ENCODE measurements around the gene RAB14.

The RAB14 gene

GRCh38 chr9:121201738-121202533 lies at the start of gene RAB14:
Gene RAB14 (minus strand): TSS chr9:121201869. CDS start chr9:121193412, 8,457 bp downstream.
- Histone ChIP-seq H3K36me3 (ENCODE audit: insufficient read depth, low read length) (no peaks in the 10 kb centered on the region; the same call in 1 of the 2 replicates), H3K9me3 (ENCODE audit: low read depth, low read length) (no peaks in the 10 kb centered on the region), H3K9ac (ENCODE audit: insufficient read length) (peak within 1 kb of the TSS; percentile 89), H3K27ac (peak within 1 kb of the TSS; percentile 69; the same call in 1 of the 2 replicates), H3K4me3 (peak within 1 kb of the TSS; percentile 77)
- DNase-seq (ENCODE audit: low read depth, low spot score), result peak; percentile 76
- TF ChIP-seq EZH2 (IDR thresholded peaks at IDR 0.05) (no peak), POLR2AphosphoS5 (IDR thresholded peaks at IDR 0.05; ENCODE audit: borderline replicate concordance, low read depth, low read length) (peak; percentile 78; the same call in 1 of the 2 replicates)

- H3K4me3 ChIP-seq, result no peak overlapping the region
- H3K27ac ChIP-seq, result no peak overlapping the region
- H3K9me3 ChIP-seq (ENCODE audit: low read depth, low read length), result no peaks in the 10 kb centered on the region; the same call in 1 of the 2 replicates
- no peaks in the 10 kb centered on the region for H3K36me3 ChIP-seq (ENCODE audit: insufficient read depth, low read length)
- no peak overlapping the region for H3K9ac ChIP-seq (ENCODE audit: insufficient read length)
- no peak for DNase-seq (ENCODE audit: low read depth, low spot score)
- no peak for TF ChIP-seq POLR2AphosphoS5 (IDR thresholded peaks at IDR 0.05; ENCODE audit: borderline replicate concordance, low read depth, low read length)
- no peak for TF ChIP-seq EZH2 (IDR thresholded peaks at IDR 0.05)
- no peak for TF ChIP-seq FOXP2 (optimal IDR thresholded peaks at IDR 0.05; ENCODE audit: control extremely low read depth, extremely low read length, insufficient read depth)
These were observed 47.9 kb upstream of the RAB14 start for GRCh38 chr9:121249563-121249962.

- H3K9ac ChIP-seq (ENCODE audit: insufficient read length), result no peak overlapping the region
- no peaks in the 10 kb centered on the region for H3K36me3 ChIP-seq (ENCODE audit: insufficient read depth, low read length)
- TF ChIP-seq FOXP2 (optimal IDR thresholded peaks at IDR 0.05; ENCODE audit: control extremely low read depth, extremely low read length, insufficient read depth) (no peak), EZH2 (IDR thresholded peaks at IDR 0.05) (no peak), POLR2AphosphoS5 (IDR thresholded peaks at IDR 0.05; ENCODE audit: borderline replicate concordance, low read depth, low read length) (no peak)
- H3K9me3 ChIP-seq (ENCODE audit: low read depth, low read length), result peaks cover 3% of the 10 kb centered on the region; the same call in 1 of the 2 replicates
- no peak for DNase-seq (ENCODE audit: low read depth, low spot score)
- no peak overlapping the region for H3K27ac ChIP-seq
- H3K4me3 ChIP-seq, result no peak overlapping the region
These were observed 45.3 kb upstream of the RAB14 start for GRCh38 chr9:121246821-121247561.

GRCh38 chr9:121242959-121243346 lies 41.3 kb upstream of the RAB14 start:
- no peak for DNase-seq (ENCODE audit: low read depth, low spot score)
- Histone ChIP-seq H3K27ac (no peak overlapping the region), H3K9me3 (ENCODE audit: low read depth, low read length) (peaks cover 3% of the 10 kb centered on the region; the same call in 1 of the 2 replicates), H3K4me3 (no peak overlapping the region), H3K36me3 (ENCODE audit: insufficient read depth, low read length) (no peaks in the 10 kb centered on the region), H3K9ac (ENCODE audit: insufficient read length) (no peak overlapping the region)
- TF ChIP-seq POLR2AphosphoS5 (IDR thresholded peaks at IDR 0.05; ENCODE audit: borderline replicate concordance, low read depth, low read length), result no peak
- TF ChIP-seq FOXP2 (optimal IDR thresholded peaks at IDR 0.05; ENCODE audit: control extremely low read depth, extremely low read length, insufficient read depth), result no peak
- TF ChIP-seq EZH2 (IDR thresholded peaks at IDR 0.05), result no peak

- H3K9me3 ChIP-seq (ENCODE audit: low read depth, low read length), result peaks cover 3% of the 10 kb centered on the region; the same call in 1 of the 2 replicates
- H3K9ac ChIP-seq (ENCODE audit: insufficient read length), result no peak overlapping the region
- no peaks in the 10 kb centered on the region for H3K36me3 ChIP-seq (ENCODE audit: insufficient read depth, low read length)
- no peak overlapping the region for H3K4me3 ChIP-seq
- H3K27ac ChIP-seq, result no peak overlapping the region
- TF ChIP-seq EZH2 (IDR thresholded peaks at IDR 0.05) (no peak), POLR2AphosphoS5 (IDR thresholded peaks at IDR 0.05; ENCODE audit: borderline replicate concordance, low read depth, low read length) (no peak), FOXP2 (optimal IDR thresholded peaks at IDR 0.05; ENCODE audit: control extremely low read depth, extremely low read length, insufficient read depth) (no peak)
- DNase-seq (ENCODE audit: low read depth, low spot score), result no peak
These were observed 40.7 kb upstream of the RAB14 start for GRCh38 chr9:121242219-121242958.

- peaks cover 3% of the 10 kb centered on the region; the same call in 1 of the 2 replicates for H3K9me3 ChIP-seq (ENCODE audit: low read depth, low read length)
- H3K9ac ChIP-seq (ENCODE audit: insufficient read length), result no peak overlapping the region
- H3K27ac ChIP-seq, result no peak overlapping the region
- TF ChIP-seq POLR2AphosphoS5 (IDR thresholded peaks at IDR 0.05; ENCODE audit: borderline replicate concordance, low read depth, low read length) (no peak), FOXP2 (optimal IDR thresholded peaks at IDR 0.05; ENCODE audit: control extremely low read depth, extremely low read length, insufficient read depth) (no peak), EZH2 (IDR thresholded peaks at IDR 0.05) (no peak)
- H3K36me3 ChIP-seq (ENCODE audit: insufficient read depth, low read length), result no peaks in the 10 kb centered on the region
- no peak overlapping the region for H3K4me3 ChIP-seq
- DNase-seq (ENCODE audit: low read depth, low spot score), result no peak
These were observed 38.9 kb upstream of the RAB14 start for GRCh38 chr9:121240472-121241135.

- Histone ChIP-seq H3K27ac (no peak overlapping the region), H3K36me3 (ENCODE audit: insufficient read depth, low read length) (no peaks in the 10 kb centered on the region), H3K9ac (ENCODE audit: insufficient read length) (no peak overlapping the region), H3K4me3 (no peak overlapping the region), H3K9me3 (ENCODE audit: low read depth, low read length) (peaks cover 3% of the 10 kb centered on the region; the same call in 1 of the 2 replicates)
- TF ChIP-seq FOXP2 (optimal IDR thresholded peaks at IDR 0.05; ENCODE audit: control extremely low read depth, extremely low read length, insufficient read depth) (no peak), EZH2 (IDR thresholded peaks at IDR 0.05) (no peak), POLR2AphosphoS5 (IDR thresholded peaks at IDR 0.05; ENCODE audit: borderline replicate concordance, low read depth, low read length) (no peak)
- no peak for DNase-seq (ENCODE audit: low read depth, low spot score)
These were observed 38.2 kb upstream of the RAB14 start for GRCh38 chr9:121239851-121240250.
